ENCODE results near the gene CLECL1. TPM values are rescaled to one million over a fixed set of nuclear protein-coding genes. Genes with fewer than 3 reads are reported as not detected.

The CLECL1 gene
- total RNA-seq, 2 experiments from 2014 or later, result 73.3 to 114 TPM

- peaks cover 6% of the 10 kb centered on the region; the same call in 1 of the 2 replicates for H3K9me3 ChIP-seq (ENCODE audit: low read length)
- TF ChIP-seq CTCF (conservative IDR thresholded peaks at IDR 0.05; ENCODE audit: low read length) (no peak), EZH2phosphoT487 (IDR thresholded peaks at IDR 0.05; ENCODE audit: borderline replicate concordance, low read depth, low read length) (no peak)
- peaks cover 41% of the 10 kb centered on the region for H3K36me3 ChIP-seq (ENCODE audit: insufficient read depth, low read length)
- no peak for DNase-seq (ENCODE audit: low spot score)
- no TSS peak for BruUV-seq (replicated peaks)
- CTCF ChIA-PET (ENCODE audit: unreplicated experiment), result interaction anchor here (1.1 to 1.5 kb wide), 2 partner anchors 11 to 27 kb away, joined by 3 read pairs; no protein-coding TSS in a partner anchor
- H3K4me3 ChIP-seq (ENCODE audit: low read depth, low read length, poor library complexity, severe bottlenecking), result peak overlapping the region; percentile 67
- intact Hi-C loops (cut with micrococcal nuclease; ENCODE audit: unreplicated experiment), result loop anchor here (2.0 kb wide), 2 partner anchors 15 to 41 kb away; no protein-coding TSS in a partner anchor
- peaks cover 38% of the 10 kb centered on the region; the same call in 1 of the 2 replicates for H3K79me2 ChIP-seq (ENCODE audit: insufficient read depth, low read depth, low read length)
- POLR2A ChIA-PET, result interaction anchor here (0.6 to 2.6 kb wide), 8 partner anchors 11 to 764 kb away, joined by 3 to 25 read pairs (median 7); no protein-coding TSS in a partner anchor
- H3K9me2 ChIP-seq (ENCODE audit: insufficient read depth, low read length), result no peaks in the 10 kb centered on the region
- H3K4me1 ChIP-seq (ENCODE audit: insufficient read depth, low read length, poor library complexity, severe bottlenecking), result peaks cover 37% of the 10 kb centered on the region
- peak overlapping the region; percentile 69 for H2AFZ ChIP-seq (ENCODE audit: low read length)
- H3K4me2 ChIP-seq (ENCODE audit: low read length), result peak overlapping the region; percentile 65
- peak overlapping the region; percentile 60 for H3K27ac ChIP-seq (ENCODE audit: low read depth, low read length, poor library complexity, severe bottlenecking)
- H4K20me1 ChIP-seq (ENCODE audit: insufficient read depth, low read length), result no peaks in the 10 kb centered on the region
Observed at GRCh38 chr12:9757433-9758025, 24.6 kb upstream of the CLECL1 start.

- Histone ChIP-seq H3K79me2 (ENCODE audit: insufficient read depth, low read depth, low read length) (peaks cover 38% of the 10 kb centered on the region; the same call in 1 of the 2 replicates), H3K9me3 (ENCODE audit: low read length) (no peaks in the 10 kb centered on the region), H3K4me3 (ENCODE audit: low read depth, low read length, poor library complexity, severe bottlenecking) (no peak overlapping the region), H3K4me1 (ENCODE audit: insufficient read depth, low read length, poor library complexity, severe bottlenecking) (peaks cover 33% of the 10 kb centered on the region), H3K27ac (ENCODE audit: low read depth, low read length, poor library complexity, severe bottlenecking) (no peak overlapping the region), H3K9me2 (ENCODE audit: insufficient read depth, low read length) (no peaks in the 10 kb centered on the region), H3K36me3 (ENCODE audit: insufficient read depth, low read length) (peaks cover 44% of the 10 kb centered on the region), H3K4me2 (ENCODE audit: low read length) (no peak overlapping the region), H2AFZ (ENCODE audit: low read length) (no peak overlapping the region), H4K20me1 (ENCODE audit: insufficient read depth, low read length) (no peaks in the 10 kb centered on the region)
- intact Hi-C loops (cut with micrococcal nuclease; ENCODE audit: unreplicated experiment), result no loop called here
- BruUV-seq (replicated peaks), result no TSS peak
- ChIA-PET CTCF (ENCODE audit: unreplicated experiment) (no interaction called here), POLR2A (interaction anchor here (0.6 to 2.6 kb wide), 8 partner anchors 11 to 473 kb away, joined by 3 to 25 read pairs (median 4); no protein-coding TSS in a partner anchor)
- DNase-seq (ENCODE audit: low spot score), result no peak
- no peak for TF ChIP-seq EZH2phosphoT487 (IDR thresholded peaks at IDR 0.05; ENCODE audit: borderline replicate concordance, low read depth, low read length)
- TF ChIP-seq CTCF (conservative IDR thresholded peaks at IDR 0.05; ENCODE audit: low read length), result no peak
Observed at GRCh38 chr12:9756706-9757105, 23.8 kb upstream of the CLECL1 start.

GRCh38 chr12:9756170-9756569 lies 23.3 kb upstream of the CLECL1 start:
- Histone ChIP-seq H3K79me2 (ENCODE audit: insufficient read depth, low read depth, low read length) (peaks cover 38% of the 10 kb centered on the region; the same call in 1 of the 2 replicates), H3K9me2 (ENCODE audit: insufficient read depth, low read length) (no peaks in the 10 kb centered on the region), H3K4me1 (ENCODE audit: insufficient read depth, low read length, poor library complexity, severe bottlenecking) (peaks cover 33% of the 10 kb centered on the region)

More at GRCh38 chr12:9756170-9756569, 23.3 kb upstream of the CLECL1 start:
- peaks cover 44% of the 10 kb centered on the region for H3K36me3 ChIP-seq (ENCODE audit: insufficient read depth, low read length)
- H3K9me3 ChIP-seq (ENCODE audit: low read length), result no peaks in the 10 kb centered on the region
- H3K4me2 ChIP-seq (ENCODE audit: low read length), result no peak overlapping the region
- H4K20me1 ChIP-seq (ENCODE audit: insufficient read depth, low read length), result no peaks in the 10 kb centered on the region
- intact Hi-C loops (cut with micrococcal nuclease; ENCODE audit: unreplicated experiment), result no loop called here
- no peak for DNase-seq (ENCODE audit: low spot score)
- H2AFZ ChIP-seq (ENCODE audit: low read length), result no peak overlapping the region
- CTCF ChIA-PET (ENCODE audit: unreplicated experiment), result interaction anchor here (0.7 kb wide), 1 partner anchor 13 kb away, joined by 3 read pairs; no protein-coding TSS in a partner anchor
- no peak overlapping the region for H3K4me3 ChIP-seq (ENCODE audit: low read depth, low read length, poor library complexity, severe bottlenecking)
- TF ChIP-seq EZH2phosphoT487 (IDR thresholded peaks at IDR 0.05; ENCODE audit: borderline replicate concordance, low read depth, low read length) (no peak), CTCF (conservative IDR thresholded peaks at IDR 0.05; ENCODE audit: low read length) (no peak)
- no TSS peak for BruUV-seq (replicated peaks)
- H3K27ac ChIP-seq (ENCODE audit: low read depth, low read length, poor library complexity, severe bottlenecking), result no peak overlapping the region
- POLR2A ChIA-PET, result interaction anchor here (0.6 to 1.6 kb wide), 9 partner anchors 12 to 474 kb away, joined by 3 to 9 read pairs (median 4); no protein-coding TSS in a partner anchor
